ENCODE measurements around the gene EXOC6B.

Gene EXOC6B

DNA sequence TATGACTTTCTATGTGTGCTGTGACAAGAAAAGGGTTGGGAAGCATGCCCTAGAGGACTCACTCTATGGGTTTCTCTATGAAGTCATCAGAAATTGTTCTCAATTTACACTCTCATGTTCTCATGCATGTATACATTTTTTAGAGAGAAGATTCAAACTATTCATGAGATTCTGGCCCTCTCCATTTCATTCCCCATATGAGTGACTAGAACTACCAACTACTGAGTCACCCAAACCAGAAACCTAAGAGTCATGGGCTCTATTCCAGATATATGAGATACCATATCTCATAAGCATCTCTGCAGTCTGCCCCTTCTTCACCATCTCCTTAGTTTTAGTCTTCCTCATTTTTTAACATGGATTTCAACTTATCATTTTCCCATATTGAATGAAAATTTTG is 87.7 kb downstream of the EXOC6B start:
- DNase-seq (ENCODE audit: low read depth): no peak

GRCh38 chr2:72734432-72734831 is 91.4 kb downstream of the EXOC6B start:
- no peak for DNase-seq (ENCODE audit: low read depth)

GRCh38 chr2:72731116-72731515 is 94.7 kb downstream of the EXOC6B start:
- DNase-seq (ENCODE audit: low read depth): no peak

DNA sequence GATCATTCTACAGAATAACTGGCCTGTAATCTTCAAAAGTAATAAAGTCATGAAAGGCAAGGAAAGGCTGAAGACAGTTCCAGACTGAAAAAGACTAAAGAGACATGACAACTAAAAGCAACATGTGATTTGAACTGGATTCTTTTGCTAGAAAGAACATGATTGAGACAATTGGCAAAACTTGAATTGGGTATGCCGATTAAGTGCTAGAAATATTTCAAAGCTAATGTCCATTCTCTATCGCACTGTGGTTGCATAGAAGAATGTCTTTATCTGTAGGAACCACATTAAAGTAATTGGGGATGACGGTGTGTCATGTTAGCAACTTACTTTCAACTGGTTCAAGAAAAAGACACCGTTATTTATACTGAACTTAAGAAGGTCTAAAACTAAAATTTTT is 98.5 kb downstream of the EXOC6B start:
- no peak for DNase-seq (ENCODE audit: low read depth)

DNA sequence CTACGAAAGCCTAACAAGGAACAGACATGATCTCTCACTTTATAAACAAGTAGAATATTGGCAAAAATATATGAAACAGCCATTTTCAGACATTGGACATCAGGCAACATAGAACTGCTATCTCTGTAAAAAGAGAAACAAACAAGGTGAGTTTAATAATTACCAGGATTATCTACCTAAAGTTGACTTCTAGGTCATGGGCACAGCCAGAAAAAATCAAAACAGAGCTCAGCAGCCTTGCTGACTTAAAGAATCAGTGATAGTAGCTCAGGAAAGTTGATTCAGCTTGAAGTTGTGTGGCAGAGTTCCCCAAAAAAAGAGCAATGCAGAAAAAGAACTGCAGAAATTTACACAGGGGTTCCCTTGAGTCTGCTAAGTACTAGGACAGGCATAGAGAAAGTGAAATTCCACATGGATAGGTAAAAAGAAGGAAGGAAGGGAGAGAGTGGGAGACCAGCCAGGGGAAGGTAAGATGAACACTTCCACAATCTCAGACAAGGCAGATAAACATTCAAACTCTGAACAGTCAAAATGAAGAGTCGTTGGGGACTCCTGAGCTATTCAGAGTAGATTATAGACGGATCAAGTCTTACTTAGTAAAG is 102.0 kb downstream of the EXOC6B start:
- DNase-seq (ENCODE audit: low read depth): no peak

DNA sequence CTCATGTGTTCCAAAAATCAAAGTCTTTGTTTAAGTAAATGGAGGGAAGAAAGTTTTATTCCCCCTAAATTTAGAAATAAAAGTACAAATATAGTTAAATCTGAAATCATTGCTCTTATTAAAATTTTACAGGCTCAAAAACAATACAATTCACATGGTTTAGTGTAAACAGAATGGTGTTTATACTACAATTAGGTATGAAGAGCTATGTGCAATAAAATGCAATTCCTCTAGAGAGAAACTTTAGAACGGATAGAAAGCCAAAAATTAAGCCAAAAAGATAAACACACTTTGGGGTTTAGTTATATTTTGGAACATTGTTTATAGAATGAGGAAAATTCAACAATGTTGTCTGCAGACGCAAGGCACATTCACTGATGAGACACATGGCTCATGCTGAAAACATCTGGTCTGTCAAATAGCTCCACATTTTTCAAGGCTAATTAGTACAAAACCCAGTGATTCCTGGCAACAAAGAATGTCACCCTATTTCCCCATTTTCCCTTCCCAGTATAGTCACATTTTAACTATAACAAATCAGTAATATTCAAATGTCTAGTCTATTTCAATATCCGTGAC is 103.3 kb downstream of the EXOC6B start:
- DNase-seq (ENCODE audit: low read depth): no peak

- DNase-seq (ENCODE audit: low read depth): no peak
Measured at GRCh38 chr2:72719416-72719815, 106.4 kb downstream of the EXOC6B start.

DNA sequence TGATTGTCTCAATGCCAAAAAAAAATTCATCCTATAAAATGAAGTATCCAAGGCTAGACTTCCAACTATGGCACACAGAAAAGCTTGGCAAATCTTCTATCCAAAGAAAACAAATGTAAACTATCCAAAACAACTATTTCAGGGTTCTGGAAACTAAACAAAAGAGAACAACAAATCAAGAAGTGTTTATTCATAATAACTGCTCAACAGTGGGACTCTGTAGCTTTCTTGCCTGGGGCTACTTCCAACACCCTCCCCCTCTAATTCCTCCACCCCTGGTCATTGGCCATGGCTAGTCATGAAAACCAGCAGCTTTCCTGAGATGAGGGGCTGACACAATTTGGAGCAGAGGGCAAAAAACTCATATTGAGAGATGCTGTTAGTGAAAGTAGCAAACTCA is 107.0 kb downstream of the EXOC6B start:
- DNase-seq (ENCODE audit: low read depth): no peak

DNA sequence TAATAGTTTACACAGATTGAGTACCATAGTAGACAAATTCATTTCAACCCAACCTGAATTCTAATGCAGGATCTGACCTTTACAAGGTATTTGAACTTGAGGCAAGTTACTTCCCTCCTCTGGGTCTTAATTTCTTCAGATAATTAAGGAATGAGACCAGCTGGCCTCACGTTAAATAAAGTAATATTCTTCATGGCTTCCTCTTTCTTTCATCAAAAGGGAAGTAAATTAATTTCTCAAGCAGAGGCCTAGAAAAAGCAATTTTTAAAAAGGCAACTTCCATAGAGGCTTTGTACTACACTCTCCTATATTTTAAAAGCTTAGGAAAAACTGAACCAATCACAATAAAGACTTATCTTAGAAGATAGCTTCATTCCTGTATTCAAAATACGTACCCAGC is 109.2 kb downstream of the EXOC6B start:
- DNase-seq (ENCODE audit: low read depth): no peak

DNA sequence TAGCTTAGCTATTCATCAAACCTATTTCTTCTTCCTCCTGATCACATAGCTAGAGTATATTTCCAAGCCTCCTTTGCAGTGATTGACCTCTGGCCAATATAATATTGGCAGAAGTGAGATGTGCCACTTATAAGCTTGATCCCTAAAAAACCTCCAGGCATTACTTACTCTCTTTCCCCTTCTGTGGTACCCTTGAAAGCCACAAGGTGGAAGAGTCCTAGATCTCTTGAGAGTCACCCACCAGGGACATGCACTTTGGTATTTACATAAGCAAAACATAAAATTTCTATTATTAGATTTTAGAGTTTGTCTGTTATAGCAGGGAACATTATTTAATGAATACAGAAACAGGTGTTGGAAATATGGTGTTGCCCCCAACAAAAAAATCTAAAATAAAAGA is 112.0 kb downstream of the EXOC6B start:
- DNase-seq (ENCODE audit: low read depth): no peak

DNA sequence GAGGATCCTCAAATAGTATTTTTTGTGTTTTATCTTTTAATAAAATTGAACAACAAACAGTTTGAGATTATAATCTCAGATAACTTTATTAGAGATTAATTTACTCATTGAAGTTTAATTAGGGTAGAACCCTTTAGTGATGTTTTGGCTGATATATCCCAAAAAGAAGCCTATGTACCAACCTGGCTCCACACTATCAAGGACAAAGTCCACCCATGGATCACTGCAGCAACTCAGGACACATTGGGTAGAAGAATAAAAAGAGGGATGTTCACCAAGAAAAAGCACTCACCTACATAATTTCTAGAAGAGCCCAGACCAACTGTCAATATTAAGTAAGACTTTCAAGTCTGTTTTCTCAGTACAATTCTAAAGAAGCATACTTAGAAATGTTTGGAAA is 112.9 kb downstream of the EXOC6B start:
- DNase-seq (ENCODE audit: low read depth): no peak

GRCh38 chr2:72712304-72712703 is 113.5 kb downstream of the EXOC6B start:
- DNase-seq (ENCODE audit: low read depth): no peak

DNA sequence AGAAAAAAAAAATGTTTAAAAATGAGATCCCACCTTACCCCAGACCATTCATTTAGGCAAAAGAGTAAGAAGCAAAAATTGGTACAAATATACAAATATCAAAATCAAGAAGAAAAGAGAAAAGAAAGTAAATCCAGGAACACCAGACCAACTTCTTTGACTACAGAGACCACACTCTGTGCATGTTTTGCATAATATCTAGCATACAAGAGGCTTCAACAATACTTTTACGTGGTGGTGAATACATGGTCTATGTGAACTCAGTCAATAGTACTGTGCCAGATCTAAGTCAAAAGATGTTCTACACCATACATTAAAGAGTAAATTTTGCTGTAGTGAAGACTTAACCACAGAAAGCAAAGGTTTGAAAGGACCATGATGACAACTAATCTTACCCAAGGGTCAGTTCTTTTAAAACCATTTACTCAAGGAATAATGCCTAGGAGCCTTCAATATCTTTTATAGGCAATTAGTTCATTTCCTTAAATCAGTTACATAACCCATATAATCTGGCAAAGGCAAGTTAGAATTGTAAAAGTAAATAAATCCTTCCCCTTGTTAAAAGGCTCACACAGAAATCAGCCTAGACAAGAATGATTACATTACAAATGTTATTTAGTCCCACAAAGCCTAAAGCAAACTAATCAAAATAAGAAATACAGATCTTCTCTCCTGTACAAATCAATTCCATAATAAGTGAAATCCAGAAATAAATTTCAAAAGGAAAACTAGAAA is 115.2 kb downstream of the EXOC6B start:
- DNase-seq (ENCODE audit: low read depth): no peak

- DNase-seq (ENCODE audit: low read depth): no peak
Measured at GRCh38 chr2:72708236-72708635, 117.6 kb downstream of the EXOC6B start.

GRCh38 chr2:72698300-72698699 is 127.5 kb downstream of the EXOC6B start:
- DNase-seq (ENCODE audit: low read depth): no peak

- no peak for DNase-seq (ENCODE audit: low read depth)
Measured at GRCh38 chr2:72696559-72696958, 129.3 kb downstream of the EXOC6B start.

GRCh38 chr2:72695676-72696075 is 130.2 kb downstream of the EXOC6B start:
- no peak for DNase-seq (ENCODE audit: low read depth)

GRCh38 chr2:72694715-72695496 is 130.9 kb downstream of the EXOC6B start:
- DNase-seq (ENCODE audit: low read depth): no peak

GRCh38 chr2:72689579-72690195 is 136.1 kb downstream of the EXOC6B start:
- no peak for DNase-seq (ENCODE audit: low read depth)

GRCh38 chr2:72685638-72686213 is 140.1 kb downstream of the EXOC6B start:
- no peak for DNase-seq (ENCODE audit: low read depth)

GRCh38 chr2:72682061-72682460 is 143.8 kb downstream of the EXOC6B start:
- DNase-seq (ENCODE audit: low read depth): no peak

Data from activated T-cell treated with anti-CD3 and anti-CD28 coated beads for 1 hour (primary cell).